NCI-H2227 (cell line): ENCODE data around the gene KRTAP5-2.

Experiments
- DNase-seq: peaks from one replicate; lab custom pipeline; 2025; ENCODE audit not compliant: unreplicated experiment; lab: John Stamatoyannopoulos, UW

Gene KRTAP5-2

GRCh38 chr11:1557051-1557884 is 40.8 kb downstream of the KRTAP5-2 start:
- DNase-seq = no peak

GRCh38 chr11:1556278-1556902 is 41.7 kb downstream of the KRTAP5-2 start:
- DNase-seq = no peak

GRCh38 chr11:1555713-1556153 is 42.4 kb downstream of the KRTAP5-2 start:
- DNase-seq = no peak

DNA sequence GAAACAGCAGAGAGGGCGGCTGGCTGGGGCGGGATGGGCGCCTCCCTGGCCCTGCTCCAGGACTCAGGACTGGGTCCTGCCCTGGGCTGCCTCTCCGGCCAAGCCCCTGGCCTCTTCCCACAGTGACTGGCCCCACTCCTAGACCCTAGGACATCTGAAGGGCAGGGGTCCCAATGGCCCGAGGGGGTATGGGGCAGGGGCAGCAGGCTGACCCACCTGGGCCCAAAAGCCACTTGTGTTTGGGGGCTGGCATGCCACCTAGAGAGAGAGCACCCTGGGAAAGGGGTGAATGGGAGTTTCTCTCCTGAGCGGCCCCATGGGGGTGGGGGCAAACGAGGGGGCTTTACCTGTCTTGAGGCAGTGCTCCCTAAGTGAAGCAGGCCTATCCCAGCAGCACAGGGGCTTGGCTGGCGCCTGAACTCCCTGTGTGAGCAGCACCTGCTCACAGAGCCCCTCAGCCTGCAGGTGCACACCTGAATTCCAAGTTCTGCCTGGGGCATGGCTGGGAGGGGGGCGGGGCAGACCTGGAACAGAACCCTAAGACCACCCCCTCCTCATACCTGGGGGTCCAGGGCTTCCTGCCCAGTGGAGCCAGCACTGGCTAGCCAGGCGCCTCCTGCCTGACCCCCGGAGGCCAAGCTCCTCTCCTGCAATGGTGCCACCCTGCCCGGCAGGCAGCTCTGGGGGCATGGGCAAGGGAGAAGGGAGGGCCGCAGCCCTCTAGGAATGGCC is 42.9 kb downstream of the KRTAP5-2 start:
- no peak for DNase-seq

- DNase-seq = no peak
Observed at GRCh38 chr11:1553808-1554594, 44.1 kb downstream of the KRTAP5-2 start.

- DNase-seq = no peak
Observed at GRCh38 chr11:1549338-1550330, 48.5 kb downstream of the KRTAP5-2 start.

DNA sequence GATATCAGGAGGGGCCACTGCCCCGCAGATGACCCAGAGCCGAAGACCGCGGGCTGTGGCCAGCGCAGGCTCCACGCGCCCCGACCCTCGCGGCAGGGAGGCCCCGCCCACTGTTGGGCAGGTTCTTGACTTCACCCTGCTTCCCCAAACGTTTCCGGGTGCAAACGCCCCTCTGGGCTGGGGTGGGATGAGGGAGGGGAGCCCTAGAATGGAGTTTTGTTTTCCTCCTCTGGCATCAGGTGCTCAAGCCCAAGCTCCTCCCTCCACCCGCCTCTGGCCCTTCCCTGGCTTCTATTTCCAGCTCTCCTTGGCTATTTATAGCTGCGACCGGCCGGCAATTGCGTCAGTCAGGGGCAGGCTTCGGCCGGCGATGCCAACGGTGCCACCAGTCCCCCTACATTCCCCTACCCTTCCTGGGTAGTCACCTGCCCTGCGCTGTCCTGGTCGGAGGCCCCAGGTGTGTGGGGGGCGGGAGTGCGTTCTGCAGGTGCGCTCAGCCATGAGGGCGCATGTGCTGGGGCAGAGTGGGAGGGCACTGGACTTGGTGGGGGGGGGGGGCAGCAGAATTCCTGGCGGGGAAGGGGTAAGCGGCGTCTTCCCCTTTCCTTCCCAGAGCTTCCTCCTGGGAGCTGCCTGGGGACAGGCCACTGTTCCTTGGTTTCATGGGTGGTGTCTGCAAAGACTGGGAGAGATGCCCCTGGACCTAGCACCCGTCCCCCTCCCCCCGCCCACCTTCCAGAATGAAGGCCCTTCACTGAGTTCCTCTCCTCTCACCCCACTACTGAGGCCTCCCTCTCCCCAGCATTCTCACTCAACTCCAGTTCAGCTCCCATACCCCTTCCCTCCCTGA is 49.6 kb downstream of the KRTAP5-2 start:
- peak; percentile 80 for DNase-seq

DNA sequence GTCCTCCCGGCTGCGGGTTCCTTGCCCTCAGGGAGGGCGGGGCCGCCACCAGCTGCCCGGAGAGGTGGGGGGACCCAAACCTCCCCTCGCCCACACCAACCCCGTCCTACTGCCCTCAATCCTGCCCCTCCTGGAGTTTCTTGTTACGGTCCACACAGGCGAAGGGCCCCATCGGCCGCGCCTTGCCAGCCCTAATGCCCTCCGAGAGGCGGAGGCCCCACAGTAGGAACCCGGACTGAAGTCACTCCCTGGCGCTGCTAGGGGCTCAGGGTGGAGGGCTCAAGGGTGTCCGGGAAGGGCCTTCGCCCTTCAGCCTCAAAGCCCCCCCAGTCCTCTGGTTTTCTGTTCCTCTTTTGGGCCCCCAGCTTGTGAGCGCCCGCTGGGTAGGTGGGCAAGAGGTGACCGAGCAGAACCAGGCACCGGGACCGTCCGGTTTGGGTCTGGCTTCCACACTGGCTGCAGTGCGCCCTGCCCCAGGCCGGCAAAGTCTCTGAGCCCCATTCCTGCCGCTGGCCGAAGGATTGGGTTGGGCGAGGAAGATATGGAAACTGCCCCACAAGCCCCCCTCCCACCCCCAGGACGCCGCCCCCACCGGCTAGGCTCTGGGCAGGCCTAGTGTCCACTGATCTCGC is 50.5 kb downstream of the KRTAP5-2 start:
- DNase-seq = no peak
